CD4-positive, alpha-beta T cell treated with Interleukin-4 for 4 hours (primary cell): Measurements from ENCODE around the gene ZNF213.

ENCODE experiments used
- DNase-seq: peaks from one replicate; pipeline ENCODE4 v3.0.0-alpha.2; 2020

Gene ZNF213, protein sequence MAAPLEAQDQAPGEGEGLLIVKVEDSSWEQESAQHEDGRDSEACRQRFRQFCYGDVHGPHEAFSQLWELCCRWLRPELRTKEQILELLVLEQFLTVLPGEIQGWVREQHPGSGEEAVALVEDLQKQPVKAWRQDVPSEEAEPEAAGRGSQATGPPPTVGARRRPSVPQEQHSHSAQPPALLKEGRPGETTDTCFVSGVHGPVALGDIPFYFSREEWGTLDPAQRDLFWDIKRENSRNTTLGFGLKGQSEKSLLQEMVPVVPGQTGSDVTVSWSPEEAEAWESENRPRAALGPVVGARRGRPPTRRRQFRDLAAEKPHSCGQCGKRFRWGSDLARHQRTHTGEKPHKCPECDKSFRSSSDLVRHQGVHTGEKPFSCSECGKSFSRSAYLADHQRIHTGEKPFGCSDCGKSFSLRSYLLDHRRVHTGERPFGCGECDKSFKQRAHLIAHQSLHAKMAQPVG

DNA sequence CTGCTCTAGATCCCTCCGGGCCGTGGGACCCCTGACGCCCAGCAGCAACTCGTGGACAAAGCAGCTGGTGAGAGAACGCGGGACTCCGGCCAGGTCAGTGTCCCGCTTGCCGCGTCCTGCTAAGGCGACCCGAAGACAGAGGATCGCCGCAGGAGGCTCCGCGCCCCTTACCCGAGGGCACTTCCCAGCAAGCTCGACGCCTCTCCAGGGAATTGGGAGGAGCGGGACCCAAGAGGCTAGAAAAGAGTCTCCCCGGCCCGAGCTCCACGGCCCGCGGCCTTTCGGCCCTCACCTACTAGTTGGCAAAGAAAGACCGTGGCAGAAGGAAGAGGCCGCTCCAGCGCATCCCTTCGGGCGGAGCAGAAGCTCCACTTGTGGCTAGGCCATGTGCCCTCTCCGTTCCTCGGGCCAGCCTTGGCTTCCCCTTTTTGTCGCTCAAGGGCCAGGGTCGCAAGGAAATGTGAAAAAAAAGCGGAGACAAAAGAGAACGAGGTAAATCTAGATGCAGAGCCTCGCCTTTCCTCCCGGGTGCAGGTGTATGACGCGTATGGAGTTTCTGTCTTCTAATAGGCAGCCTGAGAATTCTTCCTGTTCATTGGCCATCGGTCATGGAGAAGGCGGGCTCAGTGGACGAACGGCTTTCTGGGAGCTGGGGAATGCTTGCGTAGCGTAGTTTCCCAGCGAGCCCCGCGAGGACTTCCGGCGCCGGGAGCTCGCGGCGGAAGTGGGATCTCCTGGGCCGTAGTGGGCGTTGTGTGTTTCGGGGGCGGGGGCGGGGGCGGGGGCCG, at the start of gene ZNF213:
ZNF213 (plus strand) TSS at position 692 of the 788 bp plus-strand sequence. CDS start 2,252 bp downstream, outside the sequence.
- peak; percentile 97 for DNase-seq

DNA sequence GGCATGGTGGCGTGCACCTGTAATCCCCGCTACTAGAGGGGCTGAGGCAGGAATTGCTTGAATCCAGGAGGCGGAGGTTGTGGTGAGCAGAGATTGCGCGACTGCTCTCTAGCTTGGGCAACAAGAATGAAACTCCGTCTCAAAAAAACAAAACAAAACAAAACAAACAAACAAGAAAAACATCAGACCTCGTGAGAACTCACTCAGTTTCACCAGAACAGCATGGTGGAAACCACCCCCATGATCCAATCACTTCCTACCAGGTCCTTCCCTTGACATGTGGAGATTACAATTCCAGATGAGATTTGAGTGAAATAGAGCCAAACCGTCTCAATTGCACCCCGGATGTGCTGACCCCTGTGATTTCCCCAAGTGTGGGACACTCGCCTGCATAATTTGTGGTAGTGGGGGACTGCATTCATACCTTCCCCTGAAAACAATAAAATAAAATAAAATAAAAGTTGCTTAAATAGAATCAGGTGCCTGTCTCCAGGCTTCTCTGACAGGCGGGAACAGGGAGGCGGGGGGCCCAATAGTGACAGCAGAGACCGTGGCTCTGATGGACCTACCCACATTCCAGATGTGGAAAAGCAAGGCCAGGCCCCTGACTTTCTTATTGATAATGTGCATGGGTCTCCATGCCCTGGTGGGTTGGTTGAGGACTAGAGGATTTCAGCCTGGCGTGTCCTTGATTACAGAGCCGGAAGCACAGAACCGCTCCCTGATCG, 48.8 kb upstream of the ZNF213 start:
- no peak for DNase-seq

DNA sequence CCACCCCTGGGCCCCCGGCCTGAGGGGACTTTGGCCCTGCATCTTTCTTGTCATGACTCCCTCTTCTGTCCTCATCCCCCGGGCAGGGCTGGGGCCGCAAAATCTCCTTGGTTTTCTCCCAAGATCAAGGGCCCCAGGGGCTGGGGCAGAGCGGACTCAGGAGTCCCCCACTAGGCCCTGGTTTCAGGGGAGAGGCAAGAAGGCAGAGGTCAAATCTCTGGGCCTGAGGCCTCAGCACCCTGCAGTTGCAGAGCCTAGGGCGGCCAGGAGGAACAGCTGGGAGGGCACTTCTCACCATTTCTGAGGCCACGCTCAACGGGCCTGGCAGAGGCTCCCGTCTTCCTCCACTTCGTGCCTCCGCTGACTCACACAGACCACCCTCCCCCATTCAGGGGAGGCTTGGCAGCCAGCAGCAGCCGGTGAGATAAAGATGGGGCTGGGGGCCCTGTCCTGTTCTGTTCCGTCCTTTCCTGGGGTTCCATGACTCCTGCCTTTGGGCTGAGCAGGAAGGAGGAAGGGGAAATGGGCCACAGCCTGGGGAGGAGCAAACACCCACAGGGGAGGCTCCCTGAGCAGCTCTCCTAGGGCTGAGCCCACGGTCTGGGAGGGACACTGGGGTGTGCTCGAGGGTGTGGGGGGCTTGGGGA, 48.1 kb upstream of the ZNF213 start:
- DNase-seq: no peak

DNA sequence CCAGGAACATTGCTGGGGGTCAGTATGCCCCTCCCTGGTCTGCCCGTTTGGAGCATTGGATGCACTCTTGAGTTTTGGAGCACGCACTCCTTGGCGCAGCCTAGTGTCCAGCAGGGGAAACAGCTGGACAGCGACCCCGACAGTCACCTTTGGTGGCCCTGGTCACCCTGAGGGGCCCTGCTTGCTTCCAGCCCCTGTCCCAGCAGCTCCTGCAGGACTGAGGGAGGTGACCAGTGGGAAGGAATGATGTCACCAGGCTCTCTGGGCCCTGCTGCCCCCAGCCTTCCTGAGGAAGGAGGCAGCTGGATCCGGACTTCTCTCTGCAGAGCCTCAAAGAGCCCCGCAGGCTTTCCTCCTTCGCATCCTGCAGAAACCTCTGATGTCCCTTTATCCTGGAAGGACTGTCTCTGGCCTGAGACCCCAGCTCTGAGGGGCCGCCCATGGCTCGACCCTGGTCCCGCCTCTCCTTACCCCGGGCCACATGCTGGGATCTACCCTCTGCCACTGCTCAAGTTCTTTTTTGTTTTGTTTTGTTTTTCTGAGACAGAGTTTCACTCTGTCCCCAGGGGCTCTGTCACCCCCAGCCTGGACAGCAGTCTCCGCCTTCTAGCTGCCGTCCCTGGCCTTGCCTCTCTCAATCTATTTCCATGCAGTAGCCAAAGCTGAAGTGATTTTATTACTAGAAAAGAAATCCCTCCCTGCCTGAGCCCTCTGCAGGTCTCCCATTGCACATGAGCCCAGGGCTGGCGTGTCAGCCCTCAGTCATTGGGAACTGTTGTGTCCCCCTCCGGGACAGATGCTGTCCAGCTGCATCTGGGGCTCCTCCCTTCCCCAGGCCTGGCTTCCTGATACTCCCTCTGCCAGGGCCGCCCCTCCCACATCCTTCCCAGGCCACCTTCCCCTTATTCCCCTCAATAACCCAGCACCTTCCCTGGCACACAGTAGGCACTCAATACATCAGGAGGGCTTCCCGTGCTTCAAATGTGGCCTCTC, 47.3 kb upstream of the ZNF213 start:
- DNase-seq: no peak

DNA sequence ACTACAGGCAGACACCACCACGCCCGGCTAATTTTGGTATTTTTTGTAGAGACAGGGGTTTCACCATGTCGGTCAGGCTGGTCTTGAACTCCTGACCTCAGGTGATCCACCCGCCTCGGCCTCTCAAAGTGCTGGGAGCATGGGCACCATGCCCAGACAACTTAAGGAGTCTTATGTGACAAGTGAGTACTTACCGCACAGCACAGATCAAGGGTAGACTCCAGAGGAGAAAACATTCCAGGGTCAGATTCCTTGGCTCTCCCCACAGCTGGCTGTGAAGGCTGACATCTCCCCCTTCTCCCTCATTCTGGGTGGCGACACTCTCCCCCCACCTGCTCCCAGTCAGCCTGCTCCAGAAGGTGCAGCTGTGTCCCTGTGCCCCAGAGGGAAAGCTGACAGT, 46.4 kb upstream of the ZNF213 start:
- DNase-seq: no peak

DNA sequence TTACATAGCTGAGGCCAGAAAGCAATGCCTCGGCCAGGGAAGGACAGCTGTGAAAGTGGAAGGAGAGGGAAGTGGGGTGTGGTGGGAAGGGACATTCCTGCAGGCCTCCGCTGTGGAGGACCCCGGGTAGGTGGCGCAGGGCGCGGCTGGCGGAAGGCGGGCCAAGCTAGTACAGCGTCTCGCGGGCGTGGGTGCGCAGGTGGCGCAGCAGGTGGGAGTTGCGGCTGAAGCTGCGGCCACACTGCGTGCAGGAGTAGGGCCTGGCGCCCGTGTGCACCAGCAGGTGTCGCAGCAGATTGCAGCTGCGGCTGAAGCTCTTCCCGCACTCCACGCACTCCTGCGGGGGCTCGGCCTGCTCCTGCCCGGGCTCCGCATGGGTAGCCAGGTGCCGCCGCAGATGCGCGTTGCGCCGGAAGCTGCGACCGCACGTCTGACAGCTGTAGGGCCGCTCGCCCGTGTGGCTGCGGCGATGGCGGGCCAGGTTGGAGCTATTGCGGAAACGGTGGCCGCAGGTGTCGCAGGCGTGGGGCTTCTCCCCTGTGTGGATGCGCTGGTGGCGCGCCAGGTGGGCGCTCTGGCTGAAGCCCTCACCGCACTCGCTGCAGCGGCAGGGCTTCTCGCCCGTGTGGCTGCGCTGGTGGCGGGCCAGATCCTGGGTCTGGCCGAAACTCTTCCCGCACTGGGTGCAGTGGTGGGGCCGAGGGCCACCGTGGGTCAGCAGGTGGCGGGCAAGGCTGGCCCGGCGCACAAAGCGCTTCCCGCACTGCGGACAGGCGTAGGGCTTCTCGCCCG, 45.7 kb upstream of the ZNF213 start:
- no peak for DNase-seq

DNA sequence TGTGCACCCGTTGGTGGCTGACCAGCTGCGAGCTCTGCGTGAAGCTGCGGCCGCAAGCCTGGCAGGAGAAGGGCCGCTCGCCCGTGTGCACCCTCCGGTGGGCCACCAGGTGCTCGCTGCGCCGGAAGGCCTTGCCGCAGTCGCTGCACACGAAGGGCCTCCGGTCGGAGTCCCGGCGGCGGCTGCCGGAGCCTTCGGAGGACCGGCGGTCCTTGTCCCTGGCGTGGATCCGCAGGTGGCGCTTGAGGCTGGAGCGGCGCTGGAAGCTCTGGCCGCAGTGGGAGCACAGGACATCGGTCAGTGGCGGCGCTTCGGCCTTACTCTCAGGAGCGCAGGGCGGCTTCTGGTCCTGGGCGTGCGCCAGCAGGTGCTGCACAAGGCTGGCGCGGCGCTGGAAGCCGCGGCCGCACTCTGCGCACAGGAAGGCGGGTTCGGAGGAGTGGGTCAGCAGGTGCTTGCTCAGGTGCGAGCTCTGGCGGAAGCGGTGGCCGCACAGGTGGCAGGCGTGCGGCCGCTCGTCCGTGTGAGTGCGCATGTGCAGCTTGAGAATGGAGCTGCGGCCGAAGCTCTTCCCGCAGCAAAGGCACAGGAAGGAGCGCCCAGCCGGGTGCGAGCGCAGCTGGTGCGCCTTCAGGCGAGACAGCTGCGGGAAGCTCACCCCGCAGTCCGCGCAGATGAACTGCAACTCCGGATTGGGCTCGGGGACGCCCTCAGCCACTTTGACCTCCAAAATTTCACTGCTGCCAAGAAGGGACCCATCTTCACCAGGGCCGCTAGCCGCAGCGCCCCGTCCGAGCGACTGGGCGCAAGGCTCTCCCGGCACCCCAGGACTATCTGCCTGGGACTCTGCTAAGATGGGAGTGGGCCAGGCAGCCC, 44.9 kb upstream of the ZNF213 start:
- DNase-seq: no peak

DNA sequence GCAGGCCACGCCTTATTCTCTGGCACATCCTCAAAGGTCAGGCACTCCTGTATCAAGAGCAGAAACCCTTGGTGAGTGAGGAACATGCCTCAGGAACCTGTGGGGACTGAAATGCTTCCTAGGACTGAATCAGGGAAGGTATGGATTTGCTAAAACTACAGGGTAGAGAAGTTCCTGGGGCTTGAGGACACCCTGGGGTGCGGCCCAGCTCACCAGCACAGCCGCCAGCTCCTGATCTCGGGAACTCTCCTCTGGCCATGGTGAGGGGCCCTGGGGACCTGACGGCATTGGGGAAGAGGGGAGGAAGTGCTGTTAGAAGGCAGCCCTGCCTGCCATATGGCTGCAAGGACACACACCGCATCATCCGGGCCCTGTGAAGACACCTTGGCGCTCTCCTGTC, 43.3 kb upstream of the ZNF213 start:
- no peak for DNase-seq

DNA sequence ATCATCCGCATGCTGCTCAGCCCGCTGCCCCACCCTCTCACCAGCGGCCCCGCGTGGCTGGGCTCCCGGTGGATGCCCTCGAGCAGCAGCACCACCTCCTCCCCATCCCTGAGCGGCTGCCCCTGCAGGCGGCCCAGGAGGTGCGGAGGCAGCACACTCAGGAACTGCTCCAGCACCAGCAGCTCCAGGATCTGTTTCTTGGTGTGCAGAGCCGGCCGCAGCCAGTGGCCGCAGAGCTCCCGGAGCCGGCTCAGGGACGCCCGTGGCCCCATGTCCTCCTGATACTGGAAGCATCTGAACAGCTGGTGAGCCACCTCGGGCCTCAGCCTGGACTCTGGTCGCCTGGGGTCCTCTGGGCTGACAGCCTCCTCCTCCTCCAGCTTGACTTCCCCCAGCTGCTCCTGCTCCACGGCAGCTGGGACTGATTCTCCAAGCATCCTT, 42.3 kb upstream of the ZNF213 start:
- no peak for DNase-seq

DNA sequence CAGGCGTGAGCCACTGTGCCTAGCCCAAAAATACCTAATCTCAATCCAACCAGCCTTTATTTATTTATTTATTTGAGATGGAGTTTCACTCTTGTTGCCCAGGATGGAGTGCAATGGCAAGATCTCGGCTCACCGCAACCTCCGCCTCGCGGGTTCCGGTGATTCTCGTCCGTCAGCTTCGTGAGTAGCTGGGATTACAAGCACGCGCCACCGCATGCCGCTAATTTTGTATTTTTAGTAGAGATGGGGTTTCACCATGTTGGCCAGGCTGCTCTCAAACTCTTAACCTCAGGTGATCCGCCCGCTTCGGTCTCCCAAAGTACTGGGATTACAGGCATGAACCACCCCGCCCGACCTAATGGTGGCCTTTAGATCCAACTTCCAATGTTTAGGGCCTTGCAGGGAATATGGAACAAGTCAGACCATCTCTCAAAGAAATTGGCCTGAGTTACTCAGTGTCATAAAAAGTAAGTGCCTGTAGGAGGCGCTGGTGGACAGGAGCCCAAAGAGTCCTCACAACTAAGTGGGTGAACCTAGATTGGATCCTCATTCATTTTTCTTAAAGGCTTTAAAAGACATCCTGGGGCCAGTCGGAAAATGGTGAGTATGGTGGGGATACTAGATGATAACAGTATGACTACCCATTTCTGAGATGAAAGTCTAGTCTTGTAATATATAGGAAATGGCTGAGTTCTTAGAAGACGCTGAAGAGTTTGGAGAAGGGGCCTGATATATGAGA, 40.4 kb upstream of the ZNF213 start:
- peak; percentile 69 for DNase-seq

DNA sequence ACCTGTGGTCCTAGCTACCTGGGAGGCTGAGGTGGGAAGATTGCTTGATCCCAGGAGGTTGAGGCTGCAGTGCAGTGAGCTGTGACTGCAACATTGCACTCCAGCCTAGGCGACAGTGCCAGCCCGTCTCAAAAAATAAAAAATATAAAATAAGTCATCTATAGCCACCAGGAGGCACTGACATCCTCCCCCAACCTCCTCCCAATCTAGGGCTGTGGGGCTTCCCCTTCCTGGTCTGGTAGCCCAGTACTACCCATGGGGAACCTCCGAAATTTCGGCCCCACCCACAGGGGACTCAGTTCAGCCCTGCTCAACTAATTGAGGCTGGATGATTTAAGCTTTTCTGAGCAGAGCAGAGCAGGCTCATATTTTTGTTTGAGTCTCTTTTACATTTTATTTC, 39.0 kb upstream of the ZNF213 start:
- DNase-seq: peak; percentile 81

DNA sequence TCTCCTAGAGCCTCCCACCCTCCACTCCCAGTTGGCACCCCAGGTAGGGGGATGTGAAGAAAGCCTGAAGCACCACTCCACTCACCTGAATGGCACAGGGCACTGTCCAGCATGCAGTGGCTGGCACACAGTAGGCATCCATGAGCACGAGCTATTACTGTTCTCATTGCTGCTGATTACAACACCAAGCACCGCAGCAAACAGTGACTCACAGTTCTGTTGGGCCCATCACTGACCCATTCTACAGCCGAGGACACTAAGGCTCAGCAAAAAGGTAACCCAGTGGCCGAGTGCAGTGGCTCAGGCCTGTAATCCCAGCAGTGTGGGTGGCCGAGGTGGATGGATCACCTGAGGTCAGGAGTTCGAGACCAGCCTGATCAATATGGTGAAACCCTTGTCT, 38.5 kb upstream of the ZNF213 start:
- DNase-seq: no peak

DNA sequence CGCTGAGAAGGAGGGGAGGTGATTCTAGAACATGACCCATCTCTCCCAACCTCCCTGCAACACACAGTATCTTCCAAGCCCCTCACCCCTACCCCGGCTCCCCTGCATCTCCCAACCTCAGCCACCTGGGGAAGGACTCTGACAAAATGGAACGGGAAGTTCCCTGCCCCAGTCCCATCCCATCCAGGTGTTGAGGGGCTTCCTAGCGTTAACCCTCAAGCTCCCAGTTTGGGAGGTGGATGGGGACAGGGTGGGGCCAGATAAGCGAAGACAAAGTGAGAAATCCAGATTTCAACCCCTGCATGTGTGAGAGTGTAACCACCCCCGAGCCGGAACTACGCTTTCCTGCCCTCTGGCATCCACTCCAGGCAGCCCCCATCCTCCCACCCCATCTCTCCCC, 37.6 kb upstream of the ZNF213 start:
- no peak for DNase-seq

DNA sequence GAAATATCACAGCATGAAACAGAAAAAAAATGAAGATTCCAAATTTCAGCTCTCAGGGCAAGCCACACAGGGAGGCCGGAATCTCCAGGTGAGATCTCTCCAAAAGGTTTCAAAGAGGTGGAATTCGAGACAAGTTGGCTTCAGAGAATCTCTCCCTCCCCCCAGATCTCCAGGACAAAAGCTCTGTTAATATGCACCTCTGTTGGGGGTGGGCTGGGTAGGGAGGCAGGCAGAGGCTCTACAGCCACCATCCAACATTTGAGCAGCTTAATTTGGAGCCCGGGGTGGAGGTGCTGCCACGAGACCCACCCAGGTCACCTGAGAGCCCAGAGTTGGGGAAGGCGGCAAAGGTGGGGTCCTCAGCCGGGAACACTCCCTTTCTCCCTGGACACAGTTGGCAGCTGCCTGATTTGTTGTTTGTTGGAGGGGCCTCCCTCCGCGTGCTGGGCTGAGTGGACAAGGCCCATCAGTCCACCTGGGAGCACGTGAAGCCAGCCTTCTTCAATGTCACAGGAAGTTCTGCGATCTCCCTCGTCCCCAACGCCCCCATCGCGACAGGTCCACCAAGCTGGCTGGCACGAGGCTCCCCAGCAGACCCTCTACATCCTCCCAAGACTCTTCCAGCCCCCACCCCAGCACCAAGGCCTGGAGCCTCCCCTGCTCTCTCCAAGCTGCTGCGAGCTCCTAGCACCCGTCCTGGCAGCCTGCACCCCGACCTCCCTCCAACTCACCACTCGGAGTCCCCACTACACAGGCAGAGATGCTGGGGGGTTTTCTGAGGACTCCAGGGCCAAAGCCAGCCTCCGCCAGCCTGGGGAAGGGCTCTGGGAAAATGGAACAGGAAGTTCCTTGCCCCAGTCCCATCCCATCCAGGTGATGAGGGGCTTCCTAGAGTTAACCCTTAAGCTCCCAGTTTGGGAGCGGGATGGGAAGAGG, 36.1 kb upstream of the ZNF213 start, which contains the start of gene ZSCAN10:
ZSCAN10 (minus strand) TSS at position 836 of the 936 bp plus-strand sequence. CDS start 6,357 bp downstream, outside the sequence.
- no peak for DNase-seq

DNA sequence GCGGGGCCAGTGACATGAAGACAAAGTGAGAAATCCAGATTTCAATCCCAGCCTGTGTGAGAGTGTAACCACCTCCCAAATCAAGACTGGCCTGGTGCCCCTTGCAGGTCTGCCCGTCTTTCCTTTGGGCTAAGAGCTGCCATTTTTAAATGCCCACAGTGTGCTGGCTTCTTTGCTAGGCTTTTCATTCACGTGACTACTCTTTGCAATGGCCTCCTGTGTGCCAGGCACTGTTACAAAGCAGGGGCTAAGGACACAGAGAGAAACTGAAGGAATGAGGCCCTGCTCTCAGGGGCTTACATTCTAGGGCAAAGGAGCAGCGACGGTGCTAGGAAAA, 35.5 kb upstream of the ZNF213 start:
- DNase-seq: no peak

DNA sequence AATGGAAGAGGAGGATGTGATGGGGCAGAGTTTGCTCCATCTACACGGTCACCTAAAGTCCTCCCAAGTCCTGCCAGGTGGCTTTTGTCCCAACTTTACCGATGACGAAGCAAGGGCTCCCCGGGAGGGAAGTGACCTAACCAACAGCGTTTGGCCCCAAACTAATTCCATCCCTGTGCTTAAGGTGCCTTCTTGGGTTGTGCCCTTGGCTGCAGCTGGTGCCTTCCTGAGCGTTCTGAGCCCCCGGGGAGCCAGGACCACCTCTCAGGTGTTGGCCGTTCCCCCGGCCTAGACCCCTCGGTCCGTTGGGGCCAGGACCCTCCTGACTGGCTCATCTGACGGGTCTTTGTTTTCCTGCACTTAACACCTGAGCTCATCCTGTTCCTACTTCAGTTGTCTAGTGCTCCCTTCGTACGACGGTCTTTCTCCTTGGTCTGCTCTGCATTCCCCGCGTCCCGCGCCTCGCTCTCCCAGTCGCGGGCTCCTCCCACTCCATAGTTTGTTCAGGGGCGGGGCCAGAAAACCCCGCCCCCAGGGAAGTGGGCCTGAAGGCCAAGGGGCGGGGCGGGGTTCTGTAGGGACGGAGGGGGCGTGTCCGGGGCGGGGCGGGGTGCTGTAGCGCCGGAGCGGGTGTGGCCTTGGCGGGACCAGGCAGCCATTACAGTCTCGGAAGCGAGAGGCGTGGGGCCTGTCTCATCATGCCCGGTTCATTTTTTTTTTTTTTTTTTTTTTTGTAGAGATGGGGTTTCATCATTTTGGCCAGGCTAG, 34.9 kb upstream of the ZNF213 start:
- peak; percentile 90 for DNase-seq
